Ascending aorta (tissue), 2 donors: ENCODE results near the gene ADGRG1. TPM values are rescaled to one million over a fixed set of nuclear protein-coding genes. Genes with fewer than 3 reads are reported as not detected.

ENCODE experiments used
- DNase-seq, 2 donors: peaks; one replicate each; pipeline ENCODE4 v3.0.0-alpha.2; 2019; ENCODE audit warnings: low spot score in 2 of 2
- H3K27ac ChIP-seq, 2 donors: fragments of 200-600 bp; sonication (generic); one replicate each; pipeline ENCODE4 v1.5.1; 2016 to 2017; ENCODE audit warnings: mild to moderate bottlenecking in 1 of 2
- H3K27me3 ChIP-seq: fragments of 200-600 bp; sonication (generic); one replicate; pipeline ENCODE4 v1.5.1; 2017
- H3K36me3 ChIP-seq, 2 donors: fragments of 200-600 bp; sonication (generic); one replicate each; pipeline ENCODE4 v1.5.1; 2016
- H3K4me1 ChIP-seq, 2 donors: fragments of 200-600 bp; sonication (generic); one replicate each; pipeline ENCODE4 v1.5.1; 2016 to 2017; ENCODE audit warnings: mild to moderate bottlenecking in 1 of 2
- H3K4me3 ChIP-seq, 2 donors: fragments of 200-600 bp; sonication (generic); one replicate each; pipeline ENCODE4 v1.5.1; 2016 to 2017; ENCODE audit warnings: mild to moderate bottlenecking in 1 of 2
- H3K9me3 ChIP-seq, 2 donors: fragments of 200-600 bp; sonication (generic); one replicate each; pipeline ENCODE4 v1.5.1; 2016
- intact Hi-C: fragments of 100-400 bp; cut with DNase I; formaldehyde crosslinking; loops from one replicate; pipeline ENCODE4 v1.15.1; 2023
- total RNA-seq: library from RNA; depleted of rRNA; stranded (reverse); fragments of >200 nt; gene quantifications from one replicate; pipeline ENCODE4 v1.1.0, GENCODE V29; 2016
- TF ChIP-seq, protein P1 (sequence below), 3 experiments: fragments of 200-600 bp in 2 of 3; fragments of 450-650 bp in 1 of 3; sonication (generic) in 2 of 3; IDR thresholded peaks; one replicate each; pipeline ENCODE4 v1.5.1; 2016 to 2019; ENCODE audit warnings: antibody characterized with exemption in 3 of 3, mild to moderate bottlenecking in 1 of 3, moderate library complexity in 1 of 3

ADGRG1 gene
- total RNA-seq, 1 donor from 2014 or later: 343 TPM

GRCh38 chr16:57653936-57654335 is 25.5 kb downstream of the ADGRG1 start:
- Histone ChIP-seq H3K27ac (no peak overlapping the region), H3K4me3 (no peak overlapping the region), H3K36me3 (no peaks in the 10 kb centered on the region)

DNA sequence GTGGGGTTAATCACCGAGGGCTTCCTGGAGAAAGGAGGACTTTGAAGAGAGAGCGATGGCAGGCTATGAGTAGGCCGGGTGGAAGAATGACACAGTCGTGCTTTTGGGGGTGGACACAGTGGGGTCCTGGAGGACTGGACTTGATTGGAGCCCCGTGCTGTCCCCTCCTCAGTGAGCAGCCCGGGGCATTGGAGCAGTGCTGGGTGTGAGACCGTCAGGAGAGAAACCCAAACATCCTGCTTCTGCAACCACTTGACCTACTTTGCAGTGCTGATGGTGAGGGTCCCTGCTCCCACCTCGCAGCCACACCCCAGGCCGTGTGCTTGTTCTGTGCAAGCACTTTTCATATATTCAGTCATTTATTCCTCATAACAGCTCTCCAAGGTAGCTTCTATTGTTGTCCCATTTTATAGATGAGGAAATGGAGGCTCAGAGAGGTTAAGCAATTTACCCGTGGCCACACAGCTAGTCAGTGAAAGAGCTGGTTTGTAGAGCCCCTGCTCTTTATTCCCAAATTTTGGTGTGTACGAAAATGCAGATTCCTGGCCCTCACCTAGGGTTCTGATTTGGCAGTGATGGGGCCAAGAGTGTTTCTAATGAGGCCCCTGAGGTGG is 28.0 kb downstream of the ADGRG1 start:
- TF ChIP-seq, protein P1, sequence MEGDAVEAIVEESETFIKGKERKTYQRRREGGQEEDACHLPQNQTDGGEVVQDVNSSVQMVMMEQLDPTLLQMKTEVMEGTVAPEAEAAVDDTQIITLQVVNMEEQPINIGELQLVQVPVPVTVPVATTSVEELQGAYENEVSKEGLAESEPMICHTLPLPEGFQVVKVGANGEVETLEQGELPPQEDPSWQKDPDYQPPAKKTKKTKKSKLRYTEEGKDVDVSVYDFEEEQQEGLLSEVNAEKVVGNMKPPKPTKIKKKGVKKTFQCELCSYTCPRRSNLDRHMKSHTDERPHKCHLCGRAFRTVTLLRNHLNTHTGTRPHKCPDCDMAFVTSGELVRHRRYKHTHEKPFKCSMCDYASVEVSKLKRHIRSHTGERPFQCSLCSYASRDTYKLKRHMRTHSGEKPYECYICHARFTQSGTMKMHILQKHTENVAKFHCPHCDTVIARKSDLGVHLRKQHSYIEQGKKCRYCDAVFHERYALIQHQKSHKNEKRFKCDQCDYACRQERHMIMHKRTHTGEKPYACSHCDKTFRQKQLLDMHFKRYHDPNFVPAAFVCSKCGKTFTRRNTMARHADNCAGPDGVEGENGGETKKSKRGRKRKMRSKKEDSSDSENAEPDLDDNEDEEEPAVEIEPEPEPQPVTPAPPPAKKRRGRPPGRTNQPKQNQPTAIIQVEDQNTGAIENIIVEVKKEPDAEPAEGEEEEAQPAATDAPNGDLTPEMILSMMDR (IDR thresholded peaks at IDR 0.05): no peak
- Histone ChIP-seq H3K27ac (no peak overlapping the region), H3K9me3 (no peaks in the 10 kb centered on the region), H3K4me3 (no peak overlapping the region), H3K27me3 (no peaks in the 10 kb centered on the region), H3K36me3 (no peaks in the 10 kb centered on the region), H3K4me1 (no peaks in the 10 kb centered on the region)
- intact Hi-C loops: no loop called here
- no peak for DNase-seq

More at GRCh38 chr16:57653936-57654335, 25.5 kb downstream of the ADGRG1 start:
- no peaks in the 10 kb centered on the region for H3K4me1 ChIP-seq
- no peak for DNase-seq
- TF ChIP-seq, protein P1 (IDR thresholded peaks at IDR 0.05): no peak
- H3K9me3 ChIP-seq: no peaks in the 10 kb centered on the region
- H3K27me3 ChIP-seq: no peaks in the 10 kb centered on the region
- intact Hi-C loops: no loop called here

GRCh38 chr16:57657228-57657627 is 28.8 kb downstream of the ADGRG1 start:
- H3K4me3 ChIP-seq: no peak overlapping the region
- TF ChIP-seq, protein P1 (IDR thresholded peaks at IDR 0.05): no peak
- no peaks in the 10 kb centered on the region for H3K9me3 ChIP-seq
- no peak for DNase-seq
- no peaks in the 10 kb centered on the region for H3K27me3 ChIP-seq
- no peaks in the 10 kb centered on the region for H3K4me1 ChIP-seq
- H3K27ac ChIP-seq: no peak overlapping the region
- intact Hi-C loops: no loop called here
- no peaks in the 10 kb centered on the region for H3K36me3 ChIP-seq

GRCh38 chr16:57658130-57658877 is 29.9 kb downstream of the ADGRG1 start:
- H3K27ac ChIP-seq: no peak overlapping the region
- intact Hi-C loops: no loop called here
- H3K9me3 ChIP-seq: no peaks in the 10 kb centered on the region
- no peak for DNase-seq
- TF ChIP-seq, protein P1 (IDR thresholded peaks at IDR 0.05): no peak
- no peak overlapping the region for H3K4me3 ChIP-seq
- H3K27me3 ChIP-seq: no peaks in the 10 kb centered on the region
- no peaks in the 10 kb centered on the region for H3K36me3 ChIP-seq
- no peaks in the 10 kb centered on the region for H3K4me1 ChIP-seq

DNA sequence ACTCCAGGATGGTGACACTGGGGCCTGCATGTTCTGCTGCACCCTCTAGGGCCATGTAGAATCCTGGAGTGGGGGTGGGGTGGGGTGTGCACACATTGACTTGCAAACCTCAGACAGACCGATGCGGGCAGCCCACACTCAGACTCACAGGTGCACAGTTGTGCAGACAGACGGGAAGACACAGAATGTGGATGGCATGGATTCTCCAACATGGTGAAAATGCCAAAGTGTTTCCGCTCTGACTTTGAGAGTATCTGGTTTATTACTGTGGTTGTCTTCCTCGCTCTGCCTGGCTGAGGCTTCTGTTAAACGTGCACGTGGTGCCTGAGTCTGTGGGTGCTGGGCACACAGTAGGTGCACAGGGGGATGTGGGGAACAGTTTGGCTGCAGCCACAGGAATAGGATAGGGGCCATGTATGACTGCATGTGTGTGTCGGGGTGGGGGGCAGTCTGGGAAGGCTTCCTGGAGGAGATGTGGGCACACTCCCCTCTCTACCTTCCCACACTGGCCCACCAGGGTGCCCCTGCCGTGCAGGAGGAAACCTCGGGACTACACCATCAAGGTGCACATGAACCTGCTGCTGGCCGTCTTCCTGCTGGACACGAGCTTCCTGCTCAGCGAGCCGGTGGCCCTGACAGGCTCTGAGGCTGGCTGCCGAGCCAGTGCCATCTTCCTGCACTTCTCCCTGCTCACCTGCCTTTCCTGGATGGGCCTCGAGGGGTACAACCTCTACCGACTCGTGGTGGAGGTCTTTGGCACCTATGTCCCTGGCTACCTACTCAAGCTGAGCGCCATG is 30.6 kb downstream of the ADGRG1 start:
- H3K27ac ChIP-seq: no peak overlapping the region
- no peaks in the 10 kb centered on the region for H3K36me3 ChIP-seq
- TF ChIP-seq, protein P1 (IDR thresholded peaks at IDR 0.05): no peak
- no peak overlapping the region for H3K4me3 ChIP-seq
- no peaks in the 10 kb centered on the region for H3K4me1 ChIP-seq
- intact Hi-C loops: no loop called here
- no peaks in the 10 kb centered on the region for H3K27me3 ChIP-seq
- no peak for DNase-seq
- no peaks in the 10 kb centered on the region for H3K9me3 ChIP-seq
